ENCODE measurements around the gene EHD4.

Gene EHD4

DNA sequence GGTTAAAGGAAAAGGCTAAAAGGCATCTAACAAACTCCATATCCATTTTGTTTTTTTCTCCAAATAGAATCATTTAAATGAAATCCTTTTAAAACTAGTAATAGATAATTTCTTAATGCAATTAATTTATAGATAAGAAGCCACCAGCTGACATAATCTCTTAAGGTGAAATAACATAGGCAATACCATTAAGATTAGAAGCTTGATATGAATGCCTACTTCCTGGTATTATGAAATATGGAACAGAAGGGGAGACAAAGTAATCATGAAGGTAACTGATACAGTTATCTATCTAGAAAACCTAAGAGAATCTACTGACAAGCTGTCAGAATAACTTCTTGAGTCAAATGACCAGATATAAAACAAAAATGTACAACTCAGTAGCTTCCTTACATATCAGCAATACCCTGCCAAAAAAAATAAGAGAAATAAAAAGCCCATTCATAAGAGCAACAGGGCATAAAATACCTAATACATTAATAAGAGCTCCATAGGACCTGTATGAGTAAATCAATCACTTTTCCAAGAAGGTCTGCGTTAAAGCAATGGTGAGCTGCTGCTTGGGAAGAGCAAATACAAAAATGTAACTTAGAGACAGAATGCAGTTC is 10.7 kb downstream of the EHD4 start:
- no peak for TF ChIP-seq CTCF (conservative IDR thresholded peaks at IDR 0.05)
- H3K27ac ChIP-seq = no peak overlapping the region

- H3K27ac ChIP-seq = no peak overlapping the region
- no peak for TF ChIP-seq CTCF (conservative IDR thresholded peaks at IDR 0.05)
Measured at GRCh38 chr15:41961001-41961518, 11.3 kb downstream of the EHD4 start.

DNA sequence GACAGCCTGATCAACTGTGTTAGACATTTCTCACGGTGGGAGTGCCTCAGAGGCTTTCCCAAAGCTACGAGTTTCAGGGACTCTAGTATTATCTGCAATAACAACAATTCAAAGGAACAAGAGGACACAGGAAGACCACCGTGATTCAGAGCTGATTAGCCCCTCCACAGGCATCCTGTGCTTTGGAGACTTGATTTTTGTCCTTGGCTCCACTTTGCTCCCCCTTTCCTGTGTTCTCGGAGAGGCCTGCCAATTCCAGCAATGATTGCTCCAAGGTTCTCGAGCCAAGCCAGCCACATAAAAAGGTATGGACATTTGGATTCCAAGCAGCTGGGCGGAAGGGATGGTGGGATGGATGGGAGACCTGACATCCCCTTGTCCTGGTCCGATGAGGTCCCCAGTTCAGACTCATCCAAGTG is 14.3 kb downstream of the EHD4 start:
- H3K27ac ChIP-seq = no peak overlapping the region
- TF ChIP-seq CTCF (conservative IDR thresholded peaks at IDR 0.05) = no peak

GRCh38 chr15:41957021-41957897 is 15.1 kb downstream of the EHD4 start:
- H3K27ac ChIP-seq = no peak overlapping the region
- TF ChIP-seq CTCF (conservative IDR thresholded peaks at IDR 0.05) = no peak

DNA sequence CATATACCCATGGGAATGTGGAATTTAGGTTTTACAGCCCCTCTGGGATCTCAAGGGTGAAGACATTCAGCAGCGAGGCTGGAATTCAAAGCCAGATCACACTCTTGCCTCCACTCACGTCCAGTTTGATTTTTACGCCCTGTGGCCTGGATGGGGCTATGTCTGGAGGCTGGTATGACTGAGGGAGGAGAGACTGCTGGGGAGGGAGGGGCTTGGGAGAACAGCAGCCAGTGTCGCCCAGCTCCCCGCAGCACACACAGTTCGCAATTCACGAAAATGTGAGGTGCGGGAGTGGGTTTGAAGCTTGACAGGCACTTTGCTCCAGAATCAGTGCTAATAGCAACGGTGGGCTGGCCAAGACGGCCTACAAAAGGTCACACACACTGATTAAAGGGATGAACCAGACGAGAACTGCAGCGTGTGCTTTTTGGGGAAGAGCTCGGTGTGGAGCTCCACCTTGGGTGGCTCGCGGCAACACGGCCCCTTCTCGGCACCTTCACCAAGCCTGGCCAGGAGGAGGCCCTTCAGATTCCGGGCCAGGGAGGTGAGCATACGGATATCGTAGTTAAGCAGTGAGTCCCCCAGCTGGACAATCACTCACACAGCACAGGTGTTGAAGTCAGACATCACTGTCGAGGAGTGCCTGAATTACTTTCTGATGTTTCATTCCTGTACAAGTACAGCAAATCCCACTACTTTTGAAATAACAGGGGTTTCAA is 16.4 kb downstream of the EHD4 start:
- TF ChIP-seq CTCF (conservative IDR thresholded peaks at IDR 0.05) = no peak
- H3K27ac ChIP-seq = no peak overlapping the region

DNA sequence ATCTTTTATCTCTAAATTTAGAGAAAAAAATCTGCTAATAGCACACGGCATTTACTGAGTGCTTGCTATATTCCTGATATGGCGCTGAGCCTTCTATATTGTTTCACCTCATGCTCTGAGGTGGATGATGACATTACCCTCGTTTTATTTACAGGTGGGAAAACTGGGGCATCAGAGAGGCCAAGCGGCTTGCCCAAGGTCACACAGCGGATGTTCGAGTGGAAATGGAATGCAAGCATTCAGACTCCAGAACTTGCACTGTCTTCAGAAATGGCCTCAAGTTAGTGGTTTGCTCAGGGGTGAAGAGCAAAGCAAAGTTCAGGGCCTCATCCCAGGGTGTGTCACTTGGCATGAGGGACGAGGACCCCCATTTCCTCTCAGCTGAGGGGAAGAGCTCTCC is 17.3 kb downstream of the EHD4 start:
- TF ChIP-seq CTCF (conservative IDR thresholded peaks at IDR 0.05) = no peak
- H3K27ac ChIP-seq = no peak overlapping the region

- H3K27ac ChIP-seq = no peak overlapping the region
- TF ChIP-seq CTCF (conservative IDR thresholded peaks at IDR 0.05) = no peak
Measured at GRCh38 chr15:41954036-41954435, 18.3 kb downstream of the EHD4 start.
